Measurements from ENCODE around the gene PARVA.

PARVA gene

DNA sequence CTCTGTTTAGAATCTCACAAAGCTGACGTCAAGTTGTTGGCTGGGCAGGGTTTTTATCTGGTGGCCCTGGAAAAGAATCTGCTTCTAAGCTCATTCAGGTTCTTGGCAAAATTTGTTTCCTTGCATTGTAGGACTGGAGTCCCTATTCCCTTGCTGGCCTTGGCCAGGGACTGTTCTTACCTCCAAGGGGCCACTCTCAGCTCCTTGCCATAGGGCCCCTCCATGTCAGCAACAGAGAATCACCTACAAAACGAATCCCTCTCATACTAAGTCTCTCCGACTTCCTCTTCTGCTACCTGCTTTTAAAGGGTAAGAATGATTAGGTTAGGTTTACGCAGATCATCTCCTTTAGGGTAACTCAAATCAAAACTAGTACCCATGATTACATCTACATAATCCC, 63.2 kb downstream of the PARVA start:
- no peak for ATAC-seq
- TF ChIP-seq, protein P1, sequence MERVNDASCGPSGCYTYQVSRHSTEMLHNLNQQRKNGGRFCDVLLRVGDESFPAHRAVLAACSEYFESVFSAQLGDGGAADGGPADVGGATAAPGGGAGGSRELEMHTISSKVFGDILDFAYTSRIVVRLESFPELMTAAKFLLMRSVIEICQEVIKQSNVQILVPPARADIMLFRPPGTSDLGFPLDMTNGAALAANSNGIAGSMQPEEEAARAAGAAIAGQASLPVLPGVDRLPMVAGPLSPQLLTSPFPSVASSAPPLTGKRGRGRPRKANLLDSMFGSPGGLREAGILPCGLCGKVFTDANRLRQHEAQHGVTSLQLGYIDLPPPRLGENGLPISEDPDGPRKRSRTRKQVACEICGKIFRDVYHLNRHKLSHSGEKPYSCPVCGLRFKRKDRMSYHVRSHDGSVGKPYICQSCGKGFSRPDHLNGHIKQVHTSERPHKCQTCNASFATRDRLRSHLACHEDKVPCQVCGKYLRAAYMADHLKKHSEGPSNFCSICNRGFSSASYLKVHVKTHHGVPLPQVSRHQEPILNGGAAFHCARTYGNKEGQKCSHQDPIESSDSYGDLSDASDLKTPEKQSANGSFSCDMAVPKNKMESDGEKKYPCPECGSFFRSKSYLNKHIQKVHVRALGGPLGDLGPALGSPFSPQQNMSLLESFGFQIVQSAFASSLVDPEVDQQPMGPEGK (CRISPR knock-in tag; IDR thresholded peaks at IDR 0.05; ENCODE audit: borderline replicate concordance) = no peak
- TF ChIP-seq ZNF8 (CRISPR knock-in tag; IDR thresholded peaks at IDR 0.05) (no peak), ARNTL (CRISPR knock-in tag; IDR thresholded peaks at IDR 0.05; ENCODE audit: borderline replicate concordance, low read depth) (no peak), ZC3H10 (CRISPR knock-in tag; IDR thresholded peaks at IDR 0.05) (no peak), ISL1 (CRISPR knock-in tag; IDR thresholded peaks at IDR 0.05) (no peak), TOX (CRISPR knock-in tag; IDR thresholded peaks at IDR 0.05; ENCODE audit: borderline replicate concordance) (no peak), BACH2 (CRISPR knock-in tag; IDR thresholded peaks at IDR 0.05; ENCODE audit: borderline replicate concordance) (no peak), RARB (CRISPR knock-in tag; IDR thresholded peaks at IDR 0.05) (no peak), ZFP3 (CRISPR knock-in tag; IDR thresholded peaks at IDR 0.05) (no peak), TCF4 (CRISPR knock-in tag; IDR thresholded peaks at IDR 0.05; ENCODE audit: borderline replicate concordance) (no peak), SNAI2 (CRISPR knock-in tag; IDR thresholded peaks at IDR 0.05) (no peak), CSDC2 (CRISPR knock-in tag; IDR thresholded peaks at IDR 0.05) (no peak), OSR1 (CRISPR knock-in tag; IDR thresholded peaks at IDR 0.05) (no peak), GLIS3 (CRISPR knock-in tag; IDR thresholded peaks at IDR 0.05) (no peak)
- TF ChIP-seq, protein P2, sequence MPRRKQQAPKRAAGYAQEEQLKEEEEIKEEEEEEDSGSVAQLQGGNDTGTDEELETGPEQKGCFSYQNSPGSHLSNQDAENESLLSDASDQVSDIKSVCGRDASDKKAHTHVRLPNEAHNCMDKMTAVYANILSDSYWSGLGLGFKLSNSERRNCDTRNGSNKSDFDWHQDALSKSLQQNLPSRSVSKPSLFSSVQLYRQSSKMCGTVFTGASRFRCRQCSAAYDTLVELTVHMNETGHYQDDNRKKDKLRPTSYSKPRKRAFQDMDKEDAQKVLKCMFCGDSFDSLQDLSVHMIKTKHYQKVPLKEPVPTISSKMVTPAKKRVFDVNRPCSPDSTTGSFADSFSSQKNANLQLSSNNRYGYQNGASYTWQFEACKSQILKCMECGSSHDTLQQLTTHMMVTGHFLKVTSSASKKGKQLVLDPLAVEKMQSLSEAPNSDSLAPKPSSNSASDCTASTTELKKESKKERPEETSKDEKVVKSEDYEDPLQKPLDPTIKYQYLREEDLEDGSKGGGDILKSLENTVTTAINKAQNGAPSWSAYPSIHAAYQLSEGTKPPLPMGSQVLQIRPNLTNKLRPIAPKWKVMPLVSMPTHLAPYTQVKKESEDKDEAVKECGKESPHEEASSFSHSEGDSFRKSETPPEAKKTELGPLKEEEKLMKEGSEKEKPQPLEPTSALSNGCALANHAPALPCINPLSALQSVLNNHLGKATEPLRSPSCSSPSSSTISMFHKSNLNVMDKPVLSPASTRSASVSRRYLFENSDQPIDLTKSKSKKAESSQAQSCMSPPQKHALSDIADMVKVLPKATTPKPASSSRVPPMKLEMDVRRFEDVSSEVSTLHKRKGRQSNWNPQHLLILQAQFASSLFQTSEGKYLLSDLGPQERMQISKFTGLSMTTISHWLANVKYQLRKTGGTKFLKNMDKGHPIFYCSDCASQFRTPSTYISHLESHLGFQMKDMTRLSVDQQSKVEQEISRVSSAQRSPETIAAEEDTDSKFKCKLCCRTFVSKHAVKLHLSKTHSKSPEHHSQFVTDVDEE (CRISPR knock-in tag; IDR thresholded peaks at IDR 0.05) = no peak
- TF ChIP-seq, protein P3, sequence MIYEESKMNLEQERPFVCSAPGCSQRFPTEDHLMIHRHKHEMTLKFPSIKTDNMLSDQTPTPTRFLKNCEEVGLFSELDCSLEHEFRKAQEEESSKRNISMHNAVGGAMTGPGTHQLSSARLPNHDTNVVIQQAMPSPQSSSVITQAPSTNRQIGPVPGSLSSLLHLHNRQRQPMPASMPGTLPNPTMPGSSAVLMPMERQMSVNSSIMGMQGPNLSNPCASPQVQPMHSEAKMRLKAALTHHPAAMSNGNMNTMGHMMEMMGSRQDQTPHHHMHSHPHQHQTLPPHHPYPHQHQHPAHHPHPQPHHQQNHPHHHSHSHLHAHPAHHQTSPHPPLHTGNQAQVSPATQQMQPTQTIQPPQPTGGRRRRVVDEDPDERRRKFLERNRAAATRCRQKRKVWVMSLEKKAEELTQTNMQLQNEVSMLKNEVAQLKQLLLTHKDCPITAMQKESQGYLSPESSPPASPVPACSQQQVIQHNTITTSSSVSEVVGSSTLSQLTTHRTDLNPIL (CRISPR knock-in tag; IDR thresholded peaks at IDR 0.05; ENCODE audit: low read depth) = no peak
- TF ChIP-seq, protein P4, sequence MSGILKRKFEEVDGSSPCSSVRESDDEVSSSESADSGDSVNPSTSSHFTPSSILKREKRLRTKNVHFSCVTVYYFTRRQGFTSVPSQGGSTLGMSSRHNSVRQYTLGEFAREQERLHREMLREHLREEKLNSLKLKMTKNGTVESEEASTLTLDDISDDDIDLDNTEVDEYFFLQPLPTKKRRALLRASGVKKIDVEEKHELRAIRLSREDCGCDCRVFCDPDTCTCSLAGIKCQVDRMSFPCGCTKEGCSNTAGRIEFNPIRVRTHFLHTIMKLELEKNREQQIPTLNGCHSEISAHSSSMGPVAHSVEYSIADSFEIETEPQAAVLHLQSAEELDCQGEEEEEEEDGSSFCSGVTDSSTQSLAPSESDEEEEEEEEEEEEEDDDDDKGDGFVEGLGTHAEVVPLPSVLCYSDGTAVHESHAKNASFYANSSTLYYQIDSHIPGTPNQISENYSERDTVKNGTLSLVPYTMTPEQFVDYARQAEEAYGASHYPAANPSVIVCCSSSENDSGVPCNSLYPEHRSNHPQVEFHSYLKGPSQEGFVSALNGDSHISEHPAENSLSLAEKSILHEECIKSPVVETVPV (CRISPR knock-in tag; IDR thresholded peaks at IDR 0.05) = no peak
- TF ChIP-seq, protein P5, sequence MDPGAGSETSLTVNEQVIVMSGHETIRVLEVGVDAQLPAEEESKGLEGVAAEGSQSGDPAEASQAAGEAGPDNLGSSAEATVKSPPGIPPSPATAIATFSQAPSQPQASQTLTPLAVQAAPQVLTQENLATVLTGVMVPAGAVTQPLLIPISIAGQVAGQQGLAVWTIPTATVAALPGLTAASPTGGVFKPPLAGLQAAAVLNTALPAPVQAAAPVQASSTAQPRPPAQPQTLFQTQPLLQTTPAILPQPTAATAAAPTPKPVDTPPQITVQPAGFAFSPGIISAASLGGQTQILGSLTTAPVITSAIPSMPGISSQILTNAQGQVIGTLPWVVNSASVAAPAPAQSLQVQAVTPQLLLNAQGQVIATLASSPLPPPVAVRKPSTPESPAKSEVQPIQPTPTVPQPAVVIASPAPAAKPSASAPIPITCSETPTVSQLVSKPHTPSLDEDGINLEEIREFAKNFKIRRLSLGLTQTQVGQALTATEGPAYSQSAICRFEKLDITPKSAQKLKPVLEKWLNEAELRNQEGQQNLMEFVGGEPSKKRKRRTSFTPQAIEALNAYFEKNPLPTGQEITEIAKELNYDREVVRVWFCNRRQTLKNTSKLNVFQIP (CRISPR knock-in tag; IDR thresholded peaks at IDR 0.05; ENCODE audit: borderline replicate concordance, low read depth) = no peak

DNA sequence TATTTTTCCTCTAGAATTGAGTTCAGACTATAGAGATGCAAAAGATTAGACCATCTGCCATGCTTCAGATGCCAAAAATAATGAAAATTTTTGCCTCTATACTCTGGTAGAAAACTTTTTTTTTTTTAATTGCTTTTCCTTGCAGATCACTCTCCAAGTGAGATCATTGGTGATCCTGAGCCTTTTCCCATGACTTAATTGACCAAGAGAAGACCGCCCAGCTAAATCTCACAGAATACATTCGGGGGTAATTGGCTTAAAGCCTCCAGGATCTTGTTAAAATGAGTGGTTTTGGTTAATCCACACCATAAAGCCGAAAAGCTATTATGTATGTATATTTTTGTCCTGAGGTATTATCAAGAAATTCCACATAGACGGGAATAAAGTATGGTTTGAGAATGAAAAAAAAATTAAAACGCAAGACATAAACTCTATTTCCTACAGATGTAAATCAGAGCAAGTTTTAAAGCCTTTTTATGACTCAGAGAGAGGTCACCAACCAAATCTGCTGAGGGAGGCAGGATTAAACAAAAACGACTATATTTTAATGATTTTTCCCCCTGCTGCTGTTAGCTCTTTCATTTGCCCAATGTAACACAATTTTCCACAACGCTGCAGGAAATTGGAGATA, 64.0 kb downstream of the PARVA start:
- ATAC-seq = peak; percentile 72
- TF ChIP-seq ARNTL (CRISPR knock-in tag; IDR thresholded peaks at IDR 0.05; ENCODE audit: borderline replicate concordance, low read depth) (no peak), ZFP3 (CRISPR knock-in tag; IDR thresholded peaks at IDR 0.05) (no peak), SNAI2 (CRISPR knock-in tag; IDR thresholded peaks at IDR 0.05) (no peak), CSDC2 (CRISPR knock-in tag; IDR thresholded peaks at IDR 0.05) (no peak), ZNF565 (CRISPR knock-in tag; conservative IDR thresholded peaks at IDR 0.05; ENCODE audit: low read depth) (no peak), TCF4 (CRISPR knock-in tag; IDR thresholded peaks at IDR 0.05; ENCODE audit: borderline replicate concordance) (no peak)
- TF ChIP-seq, protein P2 (CRISPR knock-in tag; IDR thresholded peaks at IDR 0.05) = no peak
- TF ChIP-seq, protein P5 (CRISPR knock-in tag; IDR thresholded peaks at IDR 0.05; ENCODE audit: borderline replicate concordance, low read depth) = no peak
- TF ChIP-seq, protein P3 (CRISPR knock-in tag; IDR thresholded peaks at IDR 0.05; ENCODE audit: low read depth) = no peak
